Neuronal stem cell (in vitro differentiated cells): ENCODE results near the gene COA8.

Experiments
- DNase-seq: peaks from one replicate; pipeline ENCODE4 v3.0.0-alpha.2; 2013; ENCODE audit warnings: low spot score
- H2AFZ ChIP-seq: one replicate; pipeline ENCODE4 v1.6.1; 2013; ENCODE audit warnings: mild to moderate bottlenecking, low read length, inconsistent platforms
- H2AK5ac ChIP-seq: 2 replicates; pipeline ENCODE4 v1.6.1; 2013; ENCODE audit warnings: low read depth, mild to moderate bottlenecking, inconsistent platforms, low read length, moderate library complexity, mixed read lengths
- H2BK120ac ChIP-seq: 2 replicates; pipeline ENCODE4 v1.6.1; 2013; ENCODE audit warnings: low read depth, mild to moderate bottlenecking, inconsistent platforms, low read length, moderate library complexity, mixed read lengths
- H2BK12ac ChIP-seq: one replicate; pipeline ENCODE4 v1.6.1; 2013; ENCODE audit warnings: low read length, inconsistent platforms
- H2BK15ac ChIP-seq: 2 replicates; pipeline ENCODE4 v1.6.1; 2013; ENCODE audit warnings: mild to moderate bottlenecking, low read length, inconsistent platforms, mixed read lengths
- H2BK5ac ChIP-seq: one replicate; pipeline ENCODE4 v1.6.1; 2013; ENCODE audit warnings: inconsistent platforms, mild to moderate bottlenecking, low read length, moderate library complexity
- H3K14ac ChIP-seq: one replicate; pipeline ENCODE4 v1.6.1; 2013; ENCODE audit warnings: low read length, inconsistent platforms
- H3K18ac ChIP-seq: 2 replicates; pipeline ENCODE4 v1.6.1; 2013; ENCODE audit warnings: low read length, inconsistent platforms
- H3K23ac ChIP-seq: 2 replicates; pipeline ENCODE4 v1.6.1; 2013; ENCODE audit warnings: low read depth, mild to moderate bottlenecking, mixed read lengths, low read length, inconsistent platforms; ENCODE audit not compliant: poor library complexity
- H3K27ac ChIP-seq: replicated peaks from 3 replicates; pipeline ENCODE4 v1.5.1; 2013; ENCODE audit warnings: low read length, inconsistent platforms
- H3K27me3 ChIP-seq, 3 experiments: 2 replicates each; pipeline ENCODE4 v1.6.1; 2013; ENCODE audit warnings: low read length in 3 of 3, mild to moderate bottlenecking in 2 of 3, inconsistent platforms in 1 of 3, low read depth in 1 of 3, mixed read lengths in 1 of 3, moderate library complexity in 1 of 3; ENCODE audit not compliant: control insufficient read depth in 3 of 3, insufficient read depth in 3 of 3
- H3K36me3 ChIP-seq, 2 donors: replicated peaks in 1 of 2; 2 replicates each; pipeline ENCODE4 v1.6.1; 2013; ENCODE audit warnings: low read length in 2 of 2; ENCODE audit not compliant: control insufficient read depth in 2 of 2, insufficient read depth in 2 of 2
- H3K4ac ChIP-seq: 2 replicates; pipeline ENCODE4 v1.6.1; 2013; ENCODE audit warnings: inconsistent platforms, mild to moderate bottlenecking, low read length, moderate library complexity
- H3K4me1 ChIP-seq, 2 donors: 1 replicate in 1 of 2; 2 replicates in 1 of 2; pipeline ENCODE4 v1.6.1; 2013; ENCODE audit warnings: low read length in 2 of 2, low read depth in 1 of 2; ENCODE audit not compliant: control insufficient read depth in 2 of 2, insufficient read depth in 1 of 2
- H3K4me2 ChIP-seq: one replicate; pipeline ENCODE4 v1.6.1; 2013; ENCODE audit warnings: mild to moderate bottlenecking, low read length, inconsistent platforms; ENCODE audit not compliant: insufficient read depth, poor library complexity, severe bottlenecking
- H3K4me3 ChIP-seq, 2 donors: 2 replicates each; pipeline ENCODE4 v1.5.1; 2013; ENCODE audit warnings: low read length in 2 of 2, mild to moderate bottlenecking in 2 of 2, inconsistent platforms in 1 of 2, moderate library complexity in 1 of 2
- H3K79me1 ChIP-seq: one replicate; pipeline ENCODE4 v1.6.1; 2013; ENCODE audit warnings: low read depth, mild to moderate bottlenecking, inconsistent platforms, low read length, moderate library complexity
- H3K9ac ChIP-seq: one replicate; pipeline ENCODE4 v1.6.1; 2013; ENCODE audit warnings: mild to moderate bottlenecking, low read depth, low read length, inconsistent platforms; ENCODE audit not compliant: poor library complexity
- H3K9me3 ChIP-seq, 2 donors: replicated peaks in 1 of 2; 2 replicates each; pipeline versions ENCODE3 to v1.6.1; 2013; ENCODE audit warnings: low read length in 2 of 2, mild to moderate bottlenecking in 2 of 2, inconsistent platforms in 1 of 2, low read depth in 1 of 2, mixed read lengths in 1 of 2, moderate library complexity in 1 of 2; ENCODE audit not compliant: control insufficient read depth in 2 of 2, insufficient read depth in 1 of 2
- H4K8ac ChIP-seq: one replicate; pipeline ENCODE4 v1.6.1; 2013; ENCODE audit warnings: low read depth, mild to moderate bottlenecking, inconsistent platforms, low read length, moderate library complexity
- H4K91ac ChIP-seq: one replicate; pipeline ENCODE4 v1.6.1; 2013; ENCODE audit warnings: low read length, low read depth, mild to moderate bottlenecking, inconsistent platforms; ENCODE audit not compliant: poor library complexity
- WGBS, 2 donors: extraction: QIAGEN DNeasy Blood & Tissue Kit; methylation state at CpG; one replicate each; pipeline ENCODE4 v1.1.7; 2013; ENCODE audit warnings: missing lambda C conversion rate in 2 of 2, mixed read lengths in 1 of 2; ENCODE audit not compliant: insufficient read length in 2 of 2, insufficient replicate concordance in 1 of 2; ENCODE audit errors: extremely low coverage in 2 of 2; 5-methylcytosine and 5-hydroxymethylcytosine counted together

The COA8 gene

DNA sequence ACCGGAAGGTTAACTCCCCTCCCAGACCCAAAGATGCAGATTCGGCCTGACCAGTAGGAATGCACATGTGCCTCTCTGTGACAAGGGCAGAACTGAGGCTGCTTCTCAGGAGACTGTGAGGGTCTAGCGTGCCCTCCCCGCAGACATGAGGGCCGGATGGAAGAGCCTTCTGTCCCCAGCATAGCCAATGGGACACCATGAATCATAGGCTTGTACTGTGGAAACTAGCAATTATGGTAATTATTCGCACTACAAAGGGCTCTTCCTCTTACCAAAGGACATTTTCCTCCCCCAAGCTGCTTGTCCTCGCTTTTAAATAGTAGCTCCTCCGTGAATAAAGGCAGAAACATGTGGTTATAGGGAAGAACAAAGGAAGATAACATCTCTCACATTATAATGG, 6.2 kb downstream of the COA8 start:
- no peak overlapping the region for H3K27ac ChIP-seq
- no CpG with 5 or more reads among the region's 8 CpGs for WGBS, 2 donors

GRCh38 chr14:103569408-103569807, 6.6 kb downstream of the COA8 start:
- Histone ChIP-seq H3K9me3 (no peaks in the 10 kb centered on the region), H3K27me3 (no peaks in the 10 kb centered on the region), H3K4me1 (peaks cover 0 to 6% of the 10 kb centered on the region in 2 donors), H2BK15ac (no peak overlapping the region), H2BK5ac (no peak overlapping the region), H2BK12ac (no peak overlapping the region), H3K14ac (no peak overlapping the region), H2BK120ac (no peak overlapping the region), H3K36me3 (peaks cover 5 to 41% of the 10 kb centered on the region in 2 donors), H2AFZ (peak overlapping the region; percentile 7), H3K4me2 (no peak overlapping the region), H3K23ac (no peak overlapping the region), H3K79me1 (peaks cover 8% of the 10 kb centered on the region), H2AK5ac (no peak overlapping the region), H3K4ac (no peak overlapping the region), H4K8ac (no peak overlapping the region), H3K4me3 (no peak overlapping the region), H4K91ac (no peak overlapping the region), H3K9ac (peak overlapping the region; percentile 47), H3K18ac (no peak overlapping the region), H3K27ac (no peak overlapping the region)
- WGBS, 2 donors, result no CpG with 5 or more reads among the region's 11 CpGs
- DNase-seq, result no peak

More for the DNA sequence above, 6.2 kb downstream of the COA8 start:
- no peak overlapping the region for H2BK15ac ChIP-seq
- no peak overlapping the region for H4K91ac ChIP-seq
- no peak overlapping the region for H3K18ac ChIP-seq
- peaks cover 8% of the 10 kb centered on the region for H3K79me1 ChIP-seq
- no peaks in the 10 kb centered on the region for H3K27me3 ChIP-seq
- peak overlapping the region; percentile 7 for H2AFZ ChIP-seq
- H3K4ac ChIP-seq, result no peak overlapping the region
- peaks cover 0 to 6% of the 10 kb centered on the region in 2 donors for H3K4me1 ChIP-seq
- no peak overlapping the region for H2BK5ac ChIP-seq
- H3K14ac ChIP-seq, result no peak overlapping the region
- DNase-seq, result no peak
- no peak overlapping the region for H3K23ac ChIP-seq
- H3K9me3 ChIP-seq, result no peaks in the 10 kb centered on the region
- H3K36me3 ChIP-seq, result peaks cover 4 to 37% of the 10 kb centered on the region in 2 donors
- H3K4me3 ChIP-seq, result no peak overlapping the region
- H2AK5ac ChIP-seq, result no peak overlapping the region
- no peak overlapping the region for H3K9ac ChIP-seq
- no peak overlapping the region for H2BK12ac ChIP-seq
- no peak overlapping the region for H4K8ac ChIP-seq
- no peak overlapping the region for H3K4me2 ChIP-seq
- no peak overlapping the region for H2BK120ac ChIP-seq

GRCh38 chr14:103574104-103574503, 11.3 kb downstream of the COA8 start:
- no peak overlapping the region for H2BK15ac ChIP-seq
- no peak overlapping the region for H3K9ac ChIP-seq
- no peak overlapping the region for H3K18ac ChIP-seq
- peaks cover 3 to 11% of the 10 kb centered on the region in 2 donors for H3K4me1 ChIP-seq
- H2BK5ac ChIP-seq, result no peak overlapping the region
- no peak overlapping the region for H3K14ac ChIP-seq
- H3K36me3 ChIP-seq, result peaks cover 17 to 62% of the 10 kb centered on the region in 2 donors
- H2BK120ac ChIP-seq, result no peak overlapping the region
- no peak overlapping the region for H2AFZ ChIP-seq
- H3K27ac ChIP-seq, result no peak overlapping the region
- no peaks in the 10 kb centered on the region for H3K27me3 ChIP-seq
- H3K4ac ChIP-seq, result no peak overlapping the region
- no peak overlapping the region for H3K23ac ChIP-seq
- peaks cover 9% of the 10 kb centered on the region for H3K79me1 ChIP-seq
- WGBS, 2 donors, result no CpG with 5 or more reads among the region's 6 CpGs
- H4K8ac ChIP-seq, result no peak overlapping the region
- no peak overlapping the region for H2AK5ac ChIP-seq
- H3K4me2 ChIP-seq, result no peak overlapping the region
- no peak overlapping the region for H3K4me3 ChIP-seq
- H4K91ac ChIP-seq, result no peak overlapping the region
- no peaks in the 10 kb centered on the region for H3K9me3 ChIP-seq
- H2BK12ac ChIP-seq, result no peak overlapping the region
- DNase-seq, result no peak

DNA sequence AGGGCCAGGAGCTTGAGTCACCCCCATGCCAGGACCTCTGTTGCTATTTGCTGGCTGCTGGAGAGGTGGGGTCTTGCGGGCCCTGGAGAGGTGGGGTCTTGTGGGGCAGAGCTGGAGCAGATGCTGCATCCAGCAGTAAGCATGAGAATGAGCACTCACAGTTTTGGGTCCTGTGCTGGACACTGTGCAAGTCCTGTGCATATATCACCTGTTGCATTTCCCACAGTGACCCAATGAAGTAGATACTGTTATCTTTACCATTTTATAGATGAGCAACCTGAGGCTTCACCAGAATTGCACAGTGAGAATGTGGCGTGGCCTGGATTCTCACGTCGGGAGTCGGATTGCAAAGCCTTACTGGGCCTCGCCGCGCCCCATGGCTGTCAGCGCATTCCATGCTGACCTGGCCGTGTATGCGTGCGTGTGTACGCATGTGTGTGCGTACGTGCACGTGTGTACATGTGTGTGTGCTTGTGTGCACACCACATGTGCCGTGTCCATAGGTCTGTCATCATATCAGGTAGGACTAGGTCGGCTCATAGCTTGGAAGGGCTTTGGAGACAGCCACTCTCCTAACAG, 12.0 kb downstream of the COA8 start:
- peak overlapping the region; percentile 40 for H3K23ac ChIP-seq
- no peak overlapping the region for H2BK5ac ChIP-seq
- peaks cover 3 to 7% of the 10 kb centered on the region in 2 donors for H3K4me1 ChIP-seq
- no peaks in the 10 kb centered on the region for H3K9me3 ChIP-seq
- no peak overlapping the region for H2BK15ac ChIP-seq
- H3K9ac ChIP-seq, result peak overlapping the region; percentile 4
- H3K27ac ChIP-seq, result no peak overlapping the region
- H3K79me1 ChIP-seq, result peaks cover 6% of the 10 kb centered on the region
- H2BK120ac ChIP-seq, result no peak overlapping the region
- H4K8ac ChIP-seq, result no peak overlapping the region
- no peak overlapping the region for H3K4me2 ChIP-seq
- no peaks in the 10 kb centered on the region for H3K27me3 ChIP-seq
- no peak overlapping the region for H4K91ac ChIP-seq
- H3K14ac ChIP-seq, result no peak overlapping the region
- H3K18ac ChIP-seq, result no peak overlapping the region
- H3K36me3 ChIP-seq, result peaks cover 17 to 64% of the 10 kb centered on the region in 2 donors
- no peak overlapping the region for H2AK5ac ChIP-seq
- H3K4ac ChIP-seq, result no peak overlapping the region
- H3K4me3 ChIP-seq, result no peak overlapping the region
- H2BK12ac ChIP-seq, result no peak overlapping the region
- no CpG with 5 or more reads among the region's 18 CpGs for WGBS, 2 donors
- DNase-seq, result no peak
- no peak overlapping the region for H2AFZ ChIP-seq
